ENCODE results near the gene CLCF1.

- no peak for TF ChIP-seq CTCF (IDR thresholded peaks at IDR 0.05; ENCODE audit: low read length)
- TF ChIP-seq EZH2 (IDR thresholded peaks at IDR 0.05; ENCODE audit: borderline replicate concordance, low read length), result no peak
Measured at GRCh38 chr11:67368621-67369020, 4.8 kb downstream of the CLCF1 start.

Data from OCI-LY1 (cell line).